GM12873 (cell line): Measurements from ENCODE around the gene GCK.

Source experiments
- CTCF ChIP-seq: IDR thresholded peaks from 2 replicates; pipeline ENCODE4 v1.5.1; 2012; ENCODE audit warnings: low read depth, mild to moderate bottlenecking, moderate library complexity, low read length, control low read depth; ENCODE audit not compliant: insufficient read depth; ENCODE audit errors: missing control alignments

Gene GCK

DNA sequence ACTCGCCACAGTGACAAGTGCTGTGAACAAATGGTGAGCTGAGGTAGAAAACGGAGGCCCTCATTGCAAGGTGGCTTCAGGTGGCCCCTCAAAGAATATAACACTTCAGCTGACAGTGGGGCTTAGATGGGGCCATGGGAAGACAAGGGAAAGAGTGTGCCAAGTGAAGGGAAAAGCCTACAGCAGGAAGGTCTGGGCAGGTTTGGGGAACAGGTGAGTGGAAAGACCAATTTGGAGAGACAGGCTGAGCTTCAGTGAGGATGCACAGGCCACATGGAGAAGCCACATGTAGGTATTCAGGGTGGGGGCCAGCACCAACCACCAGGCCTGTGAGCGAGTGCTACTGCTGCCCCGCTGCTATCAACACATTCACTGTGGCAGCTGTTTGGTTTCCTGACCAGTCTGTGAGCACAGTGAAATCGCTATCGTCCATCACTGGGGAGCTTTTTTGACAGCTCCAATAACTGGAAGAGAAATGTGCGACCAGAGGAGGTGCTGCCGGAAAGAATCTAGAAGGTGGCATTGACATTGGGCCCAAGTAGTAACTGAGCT, 69.3 kb downstream of the GCK start:
- no peak for TF ChIP-seq CTCF

DNA sequence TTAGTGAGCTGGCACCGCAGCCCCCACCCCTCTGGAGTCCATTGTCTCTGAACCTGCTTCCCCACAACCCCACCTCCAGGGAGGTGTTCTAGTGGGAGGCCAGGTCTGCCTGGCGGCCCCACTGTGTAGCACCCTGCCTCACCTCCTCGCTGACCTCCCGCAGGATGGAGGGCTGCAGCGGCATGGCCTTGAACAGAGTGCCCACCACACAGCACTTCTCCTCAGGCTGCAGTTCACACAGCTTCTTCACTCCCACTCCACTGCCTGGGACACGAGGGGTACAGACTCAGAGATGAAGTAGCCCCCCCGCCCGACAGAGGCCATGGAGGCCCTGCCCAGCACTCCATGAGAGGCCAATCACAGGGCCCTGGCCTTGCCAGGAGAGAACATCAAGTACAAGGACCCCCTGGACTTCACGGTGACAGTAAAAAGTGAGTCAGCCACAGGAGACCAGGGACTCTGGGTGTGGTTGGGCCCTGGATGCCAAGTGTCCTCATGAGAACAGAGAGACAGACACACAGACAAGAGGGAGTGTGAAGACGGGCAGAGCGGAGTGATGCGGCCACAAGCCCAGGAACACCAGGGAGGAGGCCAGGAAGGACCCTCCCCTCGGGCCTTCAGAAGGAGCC, 71.3 kb downstream of the GCK start:
- no peak for TF ChIP-seq CTCF

GRCh38 chr7:44116789-44117666, 72.2 kb downstream of the GCK start:
- no peak for TF ChIP-seq CTCF

DNA sequence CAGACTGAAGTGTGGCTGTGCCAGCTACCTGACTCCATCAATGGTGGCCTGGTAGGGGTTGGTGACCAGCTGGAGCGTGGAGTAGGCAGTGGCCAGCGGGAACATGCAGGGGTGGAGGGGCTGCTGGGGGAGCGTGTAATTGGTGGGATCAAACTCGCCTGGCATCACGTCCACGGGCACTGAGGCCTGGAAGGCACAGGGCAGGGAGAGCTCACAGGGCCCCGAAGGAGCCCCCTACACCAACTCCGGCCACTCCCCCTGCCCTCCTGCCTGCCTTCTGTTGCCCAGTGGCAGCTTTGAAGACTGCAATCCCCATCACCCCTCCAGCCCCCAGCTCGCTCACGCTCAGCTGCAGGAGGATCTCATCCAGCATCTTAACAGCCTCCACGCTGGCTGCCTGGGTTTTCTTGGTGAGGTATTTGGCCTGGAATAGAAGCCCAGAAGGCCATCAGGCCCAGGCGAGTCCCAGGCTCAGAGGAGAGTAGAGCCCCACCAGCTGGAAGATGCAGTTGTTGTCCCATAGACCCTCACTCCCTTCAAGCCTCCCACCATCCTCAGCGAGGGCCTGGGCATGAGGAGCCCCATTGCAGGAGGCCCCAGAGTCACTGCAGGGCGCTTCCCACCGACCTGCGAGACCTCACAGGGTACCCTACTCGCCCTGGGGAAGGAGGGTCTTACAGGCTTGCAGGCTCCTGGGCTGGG, 73.0 kb downstream of the GCK start:
- TF ChIP-seq CTCF: no peak

- TF ChIP-seq CTCF: no peak
Measured at GRCh38 chr7:44114586-44115310, 74.5 kb downstream of the GCK start.

DNA sequence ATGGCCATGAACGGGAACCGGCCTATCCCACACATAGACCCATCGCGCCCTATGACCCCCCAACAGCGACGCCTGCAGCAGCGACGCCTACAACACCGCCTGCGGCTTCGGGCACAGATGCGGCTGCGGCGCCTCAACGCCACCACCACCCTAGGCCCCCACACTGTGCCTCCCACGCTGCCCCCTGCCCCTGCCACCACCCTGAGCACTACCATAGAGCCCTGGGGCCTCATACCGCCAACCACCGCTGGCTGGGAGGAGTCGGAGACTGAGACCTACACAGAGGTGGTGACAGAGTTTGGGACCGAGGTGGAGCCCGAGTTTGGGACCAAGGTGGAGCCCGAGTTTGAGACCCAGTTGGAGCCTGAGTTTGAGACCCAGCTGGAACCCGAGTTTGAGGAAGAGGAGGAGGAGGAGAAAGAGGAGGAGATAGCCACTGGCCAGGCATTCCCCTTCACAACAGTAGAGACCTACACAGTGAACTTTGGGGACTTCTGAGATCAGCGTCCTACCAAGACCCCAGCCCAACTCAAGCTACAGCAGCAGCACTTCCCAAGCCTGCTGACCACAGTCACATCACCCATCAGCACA, 75.4 kb downstream of the GCK start:
- TF ChIP-seq CTCF: no peak
